Measurements from ENCODE around the gene PDGFA.

DNA sequence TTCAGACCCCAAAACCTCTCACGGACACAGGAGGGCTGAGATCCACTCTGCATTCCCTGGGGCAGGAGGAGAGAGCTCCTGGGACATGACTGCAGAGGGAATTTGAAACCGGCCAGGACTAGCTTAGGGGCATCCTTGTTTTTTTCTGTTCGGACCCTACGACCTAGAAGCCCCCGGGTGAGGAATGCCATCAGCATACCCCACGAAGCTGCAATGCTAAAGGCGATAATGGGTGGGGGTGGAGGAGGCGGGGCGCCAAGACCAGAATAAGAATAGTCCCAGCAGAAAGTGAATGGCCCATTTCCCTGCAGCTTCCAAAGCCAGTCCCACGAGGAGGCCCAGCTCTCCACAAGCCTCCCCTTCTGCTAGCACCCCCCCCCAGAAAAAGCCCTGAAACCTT is 4.0 kb downstream of the PDGFA start:
- TF ChIP-seq, protein P1, sequence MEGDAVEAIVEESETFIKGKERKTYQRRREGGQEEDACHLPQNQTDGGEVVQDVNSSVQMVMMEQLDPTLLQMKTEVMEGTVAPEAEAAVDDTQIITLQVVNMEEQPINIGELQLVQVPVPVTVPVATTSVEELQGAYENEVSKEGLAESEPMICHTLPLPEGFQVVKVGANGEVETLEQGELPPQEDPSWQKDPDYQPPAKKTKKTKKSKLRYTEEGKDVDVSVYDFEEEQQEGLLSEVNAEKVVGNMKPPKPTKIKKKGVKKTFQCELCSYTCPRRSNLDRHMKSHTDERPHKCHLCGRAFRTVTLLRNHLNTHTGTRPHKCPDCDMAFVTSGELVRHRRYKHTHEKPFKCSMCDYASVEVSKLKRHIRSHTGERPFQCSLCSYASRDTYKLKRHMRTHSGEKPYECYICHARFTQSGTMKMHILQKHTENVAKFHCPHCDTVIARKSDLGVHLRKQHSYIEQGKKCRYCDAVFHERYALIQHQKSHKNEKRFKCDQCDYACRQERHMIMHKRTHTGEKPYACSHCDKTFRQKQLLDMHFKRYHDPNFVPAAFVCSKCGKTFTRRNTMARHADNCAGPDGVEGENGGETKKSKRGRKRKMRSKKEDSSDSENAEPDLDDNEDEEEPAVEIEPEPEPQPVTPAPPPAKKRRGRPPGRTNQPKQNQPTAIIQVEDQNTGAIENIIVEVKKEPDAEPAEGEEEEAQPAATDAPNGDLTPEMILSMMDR (IDR thresholded peaks at IDR 0.05): no peak
- TF ChIP-seq POLR2A (IDR thresholded peaks at IDR 0.05): no peak
